ENCODE measurements around the gene OTOA. TPM values are rescaled to one million over a fixed set of nuclear protein-coding genes. Genes with fewer than 3 reads are reported as not detected.

The OTOA gene
- total RNA-seq, 1 experiment from 2014 or later = not detected

Other genes starting within 250 kb of the OTOA start
- gene METTL9, start 64.4 kb upstream of the OTOA start, total RNA-seq (2014; rRNA removed; shearing (Covaris generic)) = 166 and 205 TPM in 2 replicates
- not detected in 2 replicates for gene IGSF6, start 11.4 kb upstream of the OTOA start, total RNA-seq (2014; rRNA removed; shearing (Covaris generic))
- 2.1 and 2.3 TPM in 2 replicates for gene NPIPB4, start 193.8 kb downstream of the OTOA start, total RNA-seq (2014; rRNA removed; shearing (Covaris generic))